H1 (cell line): ENCODE data around the gene SMG1. TPM values are rescaled to one million over a fixed set of nuclear protein-coding genes. Genes with fewer than 3 reads are reported as not detected.

Experiments
- CTCF ChIA-PET: fragments of 300-600 bp; sonication (Branson Sonifier 250); formaldehyde crosslinking; loops from one replicate; lab custom pipeline; 2021; ENCODE audit not compliant: partially characterized antibody; lab: Charles Lee
- POLR2A ChIA-PET: fragments of 300-600 bp; sonication (Branson Sonifier 250); formaldehyde crosslinking; loops from one replicate; lab custom pipeline; 2021; ENCODE audit warnings: inconsistent platforms; ENCODE audit not compliant: partially characterized antibody; lab: Charles Lee
- DNase-seq, 2 experiments: peaks; one replicate each; pipeline versions ENCODE4 v3.0.0 to v3.0.0-alpha.2; 2010 to 2022; ENCODE audit warnings: low spot score in 2 of 2, low read depth in 1 of 2, mixed read lengths in 1 of 2
- FAIRE-seq: peaks from 2 replicates; lab custom pipeline; 2011; peaks lifted over from hg19 to GRCh38; lab: Jason Lieb, UNC
- H2AFZ ChIP-seq: 2 replicates; pipeline ENCODE4 v1.8.1; 2012; ENCODE audit warnings: low read length, inconsistent platforms
- H2AK5ac ChIP-seq: 2 replicates; pipeline ENCODE4 v1.6.1; 2013; ENCODE audit warnings: low read depth, low read length
- H2BK120ac ChIP-seq: replicated peaks from 2 replicates; pipeline ENCODE3; 2013; ENCODE audit warnings: low read depth, low read length, inconsistent platforms
- H2BK12ac ChIP-seq: 2 replicates; pipeline ENCODE4 v1.6.1; 2013; ENCODE audit warnings: low read depth, low read length
- H2BK15ac ChIP-seq: 2 replicates; pipeline ENCODE4 v1.6.1; 2013; ENCODE audit warnings: low read length
- H2BK20ac ChIP-seq: 2 replicates; pipeline ENCODE4 v1.6.1; 2013; ENCODE audit warnings: low read length
- H2BK5ac ChIP-seq: 2 replicates; pipeline ENCODE4 v1.6.1; 2013; ENCODE audit warnings: low read depth, low read length
- H3K14ac ChIP-seq: 2 replicates; pipeline ENCODE4 v1.6.1; 2013; ENCODE audit warnings: inconsistent platforms; ENCODE audit not compliant: insufficient read length
- H3K18ac ChIP-seq: 2 replicates; pipeline ENCODE4 v1.6.1; 2013; ENCODE audit warnings: low read length; ENCODE audit errors: extremely low read depth
- H3K23ac ChIP-seq: 2 replicates; pipeline ENCODE4 v1.6.1; 2013; ENCODE audit warnings: inconsistent platforms; ENCODE audit not compliant: insufficient read length
- H3K23me2 ChIP-seq: 2 replicates; pipeline ENCODE4 v1.6.1; 2013; ENCODE audit warnings: low read depth, low read length
- H3K27ac ChIP-seq: 2 replicates; pipeline ENCODE4 v1.6.1; 2011; ENCODE audit warnings: low read depth, low read length, inconsistent platforms
- H3K27me3 ChIP-seq, 4 experiments: replicated peaks in 1 of 4; 1 replicate in 1 of 4; 2 replicates in 3 of 4; pipeline versions ENCODE4 v1.6.1 to v1.8.1; 2011 to 2013; ENCODE audit warnings: low read length in 3 of 4, mild to moderate bottlenecking in 3 of 4, inconsistent platforms in 2 of 4, mixed read lengths in 2 of 4, moderate library complexity in 1 of 4; ENCODE audit not compliant: control insufficient read depth in 3 of 4, insufficient read depth in 3 of 4; ENCODE audit errors: extremely low read depth in 1 of 4
- H3K36me3 ChIP-seq, 4 experiments: 2 replicates each; pipeline versions ENCODE4 v1.6.1 to v1.8.1; 2011 to 2013; ENCODE audit warnings: mild to moderate bottlenecking in 4 of 4, low read length in 3 of 4, moderate library complexity in 2 of 4, control low read depth in 1 of 4, inconsistent platforms in 1 of 4; ENCODE audit not compliant: insufficient read depth in 4 of 4, control insufficient read depth in 2 of 4
- H3K4ac ChIP-seq: replicated peaks from 2 replicates; pipeline ENCODE3; 2013; ENCODE audit warnings: low read length, low read depth, mixed read lengths, inconsistent platforms; ENCODE audit not compliant: insufficient read length
- H3K4me1 ChIP-seq, 4 experiments: replicated peaks in 1 of 4; 1 replicate in 1 of 4; 2 replicates in 3 of 4; pipeline versions ENCODE4 v1.6.1 to v1.8.1; 2011 to 2013; ENCODE audit warnings: low read length in 3 of 4, inconsistent platforms in 2 of 4, mixed read lengths in 1 of 4; ENCODE audit not compliant: insufficient read depth in 4 of 4, control insufficient read depth in 3 of 4
- H3K4me2 ChIP-seq, 2 experiments: 2 replicates each; pipeline versions ENCODE4 v1.6.1 to v1.8.1; 2011 to 2013; ENCODE audit warnings: low read depth in 2 of 2, low read length in 2 of 2, control low read depth in 1 of 2, inconsistent platforms in 1 of 2, mild to moderate bottlenecking in 1 of 2; ENCODE audit not compliant: insufficient read depth in 1 of 2
- H3K4me3 ChIP-seq, 4 experiments: fragments of 200-600, 300-600 bp in 1 of 4; sonication (generic), shearing (Covaris generic), sonication (Bioruptor Twin) in 1 of 4; 2 replicates each; pipeline versions ENCODE4 v1.5.1 to v1.8.1; 2011 to 2016; ENCODE audit warnings: low read length in 4 of 4, low read depth in 3 of 4, control low read depth in 2 of 4, inconsistent platforms in 2 of 4, mild to moderate bottlenecking in 2 of 4, mixed read lengths in 1 of 4, moderate library complexity in 1 of 4; ENCODE audit not compliant: insufficient read depth in 2 of 4; ENCODE audit errors: extremely low read depth in 1 of 4
- H3K56ac ChIP-seq: replicated peaks from 2 replicates; pipeline ENCODE3; 2013; ENCODE audit warnings: low read depth, mild to moderate bottlenecking, mixed read lengths, low read length, inconsistent platforms; ENCODE audit not compliant: insufficient read length
- H3K79me1 ChIP-seq: 2 replicates; pipeline ENCODE4 v1.6.1; 2013; ENCODE audit warnings: low read depth, low read length, control low read depth
- H3K79me2 ChIP-seq, 2 experiments: 2 replicates each; pipeline versions ENCODE4 v1.6.1 to v1.8.1; 2012 to 2013; ENCODE audit warnings: low read length in 2 of 2, mild to moderate bottlenecking in 2 of 2, inconsistent platforms in 1 of 2; ENCODE audit not compliant: insufficient read depth in 2 of 2, control insufficient read depth in 1 of 2
- H3K9ac ChIP-seq, 4 experiments: replicated peaks in 1 of 4; 1 replicate in 1 of 4; 2 replicates in 3 of 4; pipeline versions ENCODE4 v1.6.1 to v1.8.1; 2011 to 2013; ENCODE audit warnings: low read depth in 3 of 4, low read length in 3 of 4, control low read depth in 2 of 4, mild to moderate bottlenecking in 2 of 4, moderate library complexity in 2 of 4, inconsistent platforms in 1 of 4; ENCODE audit errors: extremely low read depth in 1 of 4
- H3K9me3 ChIP-seq, 2 experiments: 2 replicates each; pipeline versions ENCODE4 v1.6.1 to v1.8.1; 2012 to 2013; ENCODE audit warnings: mild to moderate bottlenecking in 2 of 2, moderate library complexity in 2 of 2, control low read depth in 1 of 2, inconsistent platforms in 1 of 2, low read depth in 1 of 2, low read length in 1 of 2, mixed read lengths in 1 of 2; ENCODE audit not compliant: insufficient read depth in 2 of 2
- H4K20me1 ChIP-seq, 2 experiments: replicated peaks in 1 of 2; 2 replicates each; pipeline versions ENCODE3 to v1.8.1; 2011 to 2013; ENCODE audit warnings: inconsistent platforms in 2 of 2, low read length in 2 of 2, mild to moderate bottlenecking in 1 of 2; ENCODE audit not compliant: insufficient read depth in 2 of 2, control insufficient read depth in 1 of 2
- H4K5ac ChIP-seq: 2 replicates; pipeline ENCODE4 v1.6.1; 2013; ENCODE audit warnings: low read length, low read depth, mixed read lengths, inconsistent platforms; ENCODE audit not compliant: insufficient read length
- H4K8ac ChIP-seq: 2 replicates; pipeline ENCODE4 v1.8.0; 2013; ENCODE audit warnings: mild to moderate bottlenecking, moderate library complexity, low read length, inconsistent platforms; ENCODE audit not compliant: insufficient read depth; ENCODE audit errors: extremely low read depth
- H4K91ac ChIP-seq: replicated peaks from 2 replicates; pipeline ENCODE3; 2013; ENCODE audit warnings: low read length, mixed read lengths, inconsistent platforms; ENCODE audit not compliant: insufficient read length
- CHD2 ChIP-seq: IDR thresholded peaks from 2 replicates; pipeline ENCODE4 v1.6.1; 2012; ENCODE audit warnings: low read length, improper control_type of control experiment
- SP1 ChIP-seq: IDR thresholded peaks from 2 replicates; pipeline ENCODE4 v1.6.1; 2011; ENCODE audit warnings: low read depth, low read length
- WGBS, 2 experiments: shearing (Covaris generic) in 1 of 2; methylation state at CpG; one replicate each; pipeline versions ENCODE4 v1.1.6 to v1.1.7; 2013 to 2015; ENCODE audit warnings: low lambda C conversion rate in 2 of 2, mixed read lengths in 2 of 2, inconsistent platforms in 1 of 2, low coverage in 1 of 2, missing lambda C conversion rate in 1 of 2; ENCODE audit not compliant: insufficient replicate concordance in 2 of 2, insufficient coverage in 1 of 2, insufficient read length in 1 of 2; ENCODE audit errors: extremely low coverage in 1 of 2, missing lambda C conversion rate in 1 of 2; 5-methylcytosine and 5-hydroxymethylcytosine counted together
- polyA plus RNA-seq, 7 experiments: library from polyadenylated mRNA; depleted of rRNA in 3 of 7; stranded (reverse) in 5 of 7; unstranded in 2 of 7; fragments of >200 nt in 5 of 7; fragments of 200-250 nt in 2 of 7; gene quantifications; 1 replicate in 5 of 7; 2 replicates in 1 of 7; 4 replicates in 1 of 7; pipeline versions ENCODE4 v1.2.1 to v1.2.3, GENCODE V29; 2011 to 2013; ENCODE audit warnings: missing spikeins in 2 of 7, mixed read lengths in 2 of 7
- total RNA-seq: library from RNA; stranded (reverse); fragmentation: NEBNext Ultra II Directional; extraction: Animal tissue kit (Norgen Biotek cat#: 25700); gene quantifications from 2 replicates; pipeline ENCODE4 v1.2.1, GENCODE V29; 2021

SMG1 gene
- total and polyA plus RNA-seq, 2 of the 8 experiments (the other 6 are each of a cell fraction or from before 2014, with no cell fraction given), result 14.9 to 90.6 TPM

DNA sequence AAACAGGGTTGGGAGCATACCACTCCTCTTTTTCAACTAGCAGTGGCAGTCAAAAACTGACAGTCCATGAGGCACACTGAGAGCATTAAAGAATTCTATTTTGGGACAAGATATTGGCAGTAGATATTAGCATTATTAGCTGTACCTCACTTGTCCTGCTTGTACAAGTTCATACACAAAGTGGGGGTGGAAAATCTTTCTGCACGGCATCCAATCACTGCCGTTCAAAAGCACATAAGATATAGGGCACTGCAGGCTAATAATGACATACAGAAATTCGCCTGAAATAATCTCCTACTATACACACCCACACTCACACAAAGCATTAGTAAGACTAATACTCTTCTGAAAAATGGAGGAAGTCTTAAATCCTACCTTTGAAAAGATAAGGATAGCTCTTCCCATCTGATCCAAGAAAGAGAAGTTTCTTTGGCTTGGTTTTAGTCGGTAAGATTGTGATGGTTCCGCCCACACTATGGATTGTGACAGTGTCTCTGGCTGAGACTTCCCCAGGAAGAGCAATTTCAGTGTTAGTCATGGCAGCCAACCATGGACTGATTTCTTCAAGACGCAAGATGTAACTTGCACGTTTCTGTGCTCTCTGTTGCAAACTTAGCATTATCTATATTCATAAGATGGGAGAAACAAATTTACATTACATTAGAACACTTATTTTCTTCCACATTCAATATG is 84.2 kb downstream of the SMG1 start:
- peaks cover 23 to 85% (median 68%) of the 10 kb centered on the region in 4 experiments for H3K36me3 ChIP-seq
- POLR2A ChIA-PET, result interaction anchor here (1.1 to 1.4 kb wide), 3 partner anchors 26 to 52 kb away, joined by 3 read pairs; partner anchors contain the start of gene RPS15A
- TF ChIP-seq SP1 (no peak), CHD2 (no peak)

More for the DNA sequence above, 84.2 kb downstream of the SMG1 start:
- Histone ChIP-seq H4K20me1 (peaks cover 0 to 2% of the 10 kb centered on the region in 2 experiments), H3K23me2 (no peaks in the 10 kb centered on the region), H3K9me3 (no peaks in the 10 kb centered on the region), H3K79me2 (no peaks in the 10 kb centered on the region), H2BK120ac (no peak overlapping the region), H3K14ac (no peak overlapping the region), H3K18ac (no peak overlapping the region), H3K23ac (no peak overlapping the region), H3K4ac (no peak overlapping the region), H4K8ac (no peak overlapping the region), H2AFZ (no peak overlapping the region), H3K27ac (no peak overlapping the region), H3K79me1 (no peaks in the 10 kb centered on the region), H4K91ac (no peak overlapping the region), H2BK5ac (no peak overlapping the region), H3K4me1 (no peaks in the 10 kb centered on the region; a peak in 1 of 7 replicates), H4K5ac (no peak overlapping the region), H2BK15ac (no peak overlapping the region), H3K56ac (no peak overlapping the region), H2AK5ac (no peak overlapping the region), H3K4me2 (no peak overlapping the region), H3K4me3 (no peak overlapping the region), H2BK12ac (no peak overlapping the region), H3K27me3 (no peaks in the 10 kb centered on the region), H2BK20ac (no peak overlapping the region), H3K9ac (no peak overlapping the region)
- DNase-seq (no peak), FAIRE-seq (no peak)
- WGBS, 2 experiments, result 95% methylated on average over 7 of the region's 7 CpGs; no CpG with 5 or more reads in 1 of the 2 experiments
- CTCF ChIA-PET, result no interaction called here
